Panc1 (cell line): Measurements from ENCODE around the gene THBS2.

Experiments
- CTCF ChIP-seq: fragments of 450-650 bp; IDR thresholded peaks from 2 replicates; pipeline ENCODE4 v1.5.1; 2017; ENCODE audit warnings: mild to moderate bottlenecking
- POLR2AphosphoS5 ChIP-seq: IDR thresholded peaks from 2 replicates; pipeline ENCODE4 v1.6.1; 2012; ENCODE audit warnings: mild to moderate bottlenecking, low read depth, low read length, moderate library complexity

GRCh38 chr6:169244684-169245383 lies 8.8 kb downstream of the THBS2 start:
- TF ChIP-seq POLR2AphosphoS5 (no peak), CTCF (no peak)
